HG03558 (cell line): ENCODE results near the gene COL9A3.

Experiments used
- ATAC-seq: cut with Tn5 transposase; IDR thresholded peaks from one replicate; pipeline ENCODE4 v1.9.1; 2021; ENCODE audit warnings: moderate number of reproducible peaks; ENCODE audit not compliant: unreplicated experiment; ENCODE audit errors: extremely low read depth

Gene COL9A3

GRCh38 chr20:62820962-62821725 lies 4.3 kb downstream of the COL9A3 start:
- ATAC-seq: no peak

GRCh38 chr20:62821726-62822210 lies 4.9 kb downstream of the COL9A3 start:
- ATAC-seq: no peak

GRCh38 chr20:62822239-62822787 lies 5.5 kb downstream of the COL9A3 start:
- ATAC-seq: no peak

- no peak for ATAC-seq
These were observed 6.2 kb downstream of the COL9A3 start for GRCh38 chr20:62822788-62823651.

- ATAC-seq: no peak
These were observed 7.0 kb downstream of the COL9A3 start for GRCh38 chr20:62823688-62824475.

GRCh38 chr20:62824476-62825332 lies 7.9 kb downstream of the COL9A3 start:
- ATAC-seq: no peak

GRCh38 chr20:62825333-62825985 lies 8.6 kb downstream of the COL9A3 start:
- ATAC-seq: no peak

GRCh38 chr20:62825986-62826645 lies 9.3 kb downstream of the COL9A3 start:
- no peak for ATAC-seq

- no peak for ATAC-seq
These were observed 9.9 kb downstream of the COL9A3 start for GRCh38 chr20:62826646-62827310.

- ATAC-seq: no peak
These were observed 10.6 kb downstream of the COL9A3 start for GRCh38 chr20:62827311-62828038.

- ATAC-seq: no peak
These were observed 11.2 kb downstream of the COL9A3 start for GRCh38 chr20:62828051-62828450.

- no peak for ATAC-seq
These were observed 11.8 kb downstream of the COL9A3 start for GRCh38 chr20:62828511-62829230.

- ATAC-seq: no peak
These were observed 12.7 kb downstream of the COL9A3 start for GRCh38 chr20:62829231-62830230.

- ATAC-seq: no peak
These were observed 13.4 kb downstream of the COL9A3 start for GRCh38 chr20:62830251-62830650.

GRCh38 chr20:62830821-62831220 lies 14.0 kb downstream of the COL9A3 start:
- no peak for ATAC-seq
